DND-41 (cell line): ENCODE data around the gene ANKRD40CL.

Experiments used
- ATAC-seq: fragments of 200-7000 bp; cut with Tn5 transposase; 3 replicates; pipeline ENCODE4 v1.9.1; 2021; ENCODE audit warnings: low read depth; ENCODE audit not compliant: insufficient read depth
- DNase-seq: peaks from one replicate; pipeline ENCODE4 v3.0.0-alpha.2; 2020
- H2AFZ ChIP-seq: 2 replicates; pipeline ENCODE4 v1.6.0; 2012; ENCODE audit warnings: low read depth, low read length
- H3K27ac ChIP-seq: 2 replicates; pipeline ENCODE4 v1.5.1; 2012; ENCODE audit warnings: low read length, inconsistent platforms
- H3K27me3 ChIP-seq: fragments of 200-600 bp; sonication (generic); 2 replicates; pipeline ENCODE4 v1.6.0; 2012; ENCODE audit warnings: low read length, mild to moderate bottlenecking, inconsistent platforms; ENCODE audit not compliant: insufficient read depth, poor library complexity
- H3K36me3 ChIP-seq: 2 replicates; pipeline ENCODE4 v1.5.1; 2012; ENCODE audit warnings: low read length, inconsistent platforms; ENCODE audit not compliant: insufficient read depth
- H3K4me1 ChIP-seq: 2 replicates; pipeline ENCODE4 v1.5.1; 2012; ENCODE audit warnings: mild to moderate bottlenecking, low read length; ENCODE audit not compliant: insufficient read depth
- H3K4me2 ChIP-seq: 2 replicates; pipeline ENCODE4 v1.6.0; 2012; ENCODE audit warnings: mild to moderate bottlenecking, moderate library complexity, low read length, inconsistent platforms; ENCODE audit not compliant: insufficient read depth
- H3K4me3 ChIP-seq, 2 experiments: fragments of 200-600 bp in 1 of 2; shearing (Covaris generic) in 1 of 2; 2 replicates each; pipeline ENCODE4 v1.5.1; 2012 to 2016; ENCODE audit warnings: inconsistent platforms in 2 of 2, low read length in 2 of 2, mild to moderate bottlenecking in 2 of 2, low read depth in 1 of 2, moderate library complexity in 1 of 2
- H3K79me2 ChIP-seq: 2 replicates; pipeline ENCODE4 v1.6.0; 2012; ENCODE audit warnings: low read length, inconsistent platforms; ENCODE audit not compliant: insufficient read depth
- H3K9ac ChIP-seq: 2 replicates; pipeline ENCODE4 v1.6.0; 2012; ENCODE audit warnings: low read depth, mild to moderate bottlenecking, inconsistent platforms, low read length, moderate library complexity
- H3K9me3 ChIP-seq: 2 replicates; pipeline ENCODE4 v1.5.1; 2012; ENCODE audit warnings: low read length, moderate library complexity, mild to moderate bottlenecking, inconsistent platforms; ENCODE audit not compliant: insufficient read depth, severe bottlenecking
- H4K20me1 ChIP-seq: 2 replicates; pipeline ENCODE4 v1.6.0; 2012; ENCODE audit warnings: low read length; ENCODE audit not compliant: insufficient read depth
- EZH2 ChIP-seq: IDR thresholded peaks from 3 replicates; pipeline ENCODE4 v1.6.1; 2012; ENCODE audit warnings: borderline replicate concordance, low read depth, mild to moderate bottlenecking, moderate library complexity, low read length, inconsistent platforms; ENCODE audit not compliant: severe bottlenecking
- TF ChIP-seq, protein P1 (sequence below): IDR thresholded peaks from 2 replicates; pipeline ENCODE4 v1.5.1; 2012; ENCODE audit warnings: borderline replicate concordance, low read length, moderate library complexity, mild to moderate bottlenecking; ENCODE audit not compliant: poor library complexity, severe bottlenecking; ENCODE audit errors: extremely low read depth

ANKRD40CL gene, protein sequence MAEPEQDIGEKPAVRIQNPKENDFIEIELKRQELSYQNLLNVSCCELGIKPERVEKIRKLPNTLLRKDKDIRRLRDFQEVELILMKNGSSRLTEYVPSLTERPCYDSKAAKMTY

DNA sequence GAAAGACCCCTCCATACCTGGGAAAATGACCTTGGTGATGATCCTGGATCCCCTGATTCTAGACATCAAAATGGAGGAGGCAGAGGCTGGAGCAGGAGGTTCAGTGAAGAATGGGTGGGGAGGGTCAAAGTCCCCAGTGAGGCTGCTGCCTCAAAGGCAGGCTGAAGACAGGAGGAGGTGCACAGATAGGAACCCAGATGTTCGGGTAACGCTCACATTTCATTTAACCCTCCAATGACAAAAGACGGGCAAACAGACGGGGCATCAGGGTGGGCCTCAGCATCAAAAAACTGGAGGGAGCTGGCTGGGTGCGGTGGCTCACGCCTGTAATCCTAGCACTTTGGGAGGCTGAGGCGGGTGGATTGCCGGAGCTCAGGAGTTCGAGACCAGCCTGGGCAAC, at the start of gene ANKRD40CL:
Gene ANKRD40CL, minus strand, starts transcription at position 73 of the 400 bp plus-strand sequence. CDS start 605 bp downstream, outside the sequence.
- no peaks in the 10 kb centered on the region for H3K4me1 ChIP-seq
- no peak within 1 kb of the TSS for H3K9ac ChIP-seq
- DNase-seq = no peak
- H2AFZ ChIP-seq = no peak within 1 kb of the TSS
- H3K4me3 ChIP-seq = no peak within 1 kb of the TSS
- H3K9me3 ChIP-seq = no peaks in the 10 kb centered on the region
- H3K36me3 ChIP-seq = no peaks in the 10 kb centered on the region
- H3K79me2 ChIP-seq = no peaks in the 10 kb centered on the region
- peaks cover 15% of the 10 kb centered on the region for H3K27me3 ChIP-seq
- TF ChIP-seq, protein P1, sequence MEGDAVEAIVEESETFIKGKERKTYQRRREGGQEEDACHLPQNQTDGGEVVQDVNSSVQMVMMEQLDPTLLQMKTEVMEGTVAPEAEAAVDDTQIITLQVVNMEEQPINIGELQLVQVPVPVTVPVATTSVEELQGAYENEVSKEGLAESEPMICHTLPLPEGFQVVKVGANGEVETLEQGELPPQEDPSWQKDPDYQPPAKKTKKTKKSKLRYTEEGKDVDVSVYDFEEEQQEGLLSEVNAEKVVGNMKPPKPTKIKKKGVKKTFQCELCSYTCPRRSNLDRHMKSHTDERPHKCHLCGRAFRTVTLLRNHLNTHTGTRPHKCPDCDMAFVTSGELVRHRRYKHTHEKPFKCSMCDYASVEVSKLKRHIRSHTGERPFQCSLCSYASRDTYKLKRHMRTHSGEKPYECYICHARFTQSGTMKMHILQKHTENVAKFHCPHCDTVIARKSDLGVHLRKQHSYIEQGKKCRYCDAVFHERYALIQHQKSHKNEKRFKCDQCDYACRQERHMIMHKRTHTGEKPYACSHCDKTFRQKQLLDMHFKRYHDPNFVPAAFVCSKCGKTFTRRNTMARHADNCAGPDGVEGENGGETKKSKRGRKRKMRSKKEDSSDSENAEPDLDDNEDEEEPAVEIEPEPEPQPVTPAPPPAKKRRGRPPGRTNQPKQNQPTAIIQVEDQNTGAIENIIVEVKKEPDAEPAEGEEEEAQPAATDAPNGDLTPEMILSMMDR = no peak
- no peak for TF ChIP-seq EZH2
- no peak within 1 kb of the TSS for H3K4me2 ChIP-seq
- ATAC-seq = no peak
- no peak within 1 kb of the TSS for H3K27ac ChIP-seq
- H4K20me1 ChIP-seq = peaks cover 5% of the 10 kb centered on the region; the same call in 1 of the 2 replicates

DNA sequence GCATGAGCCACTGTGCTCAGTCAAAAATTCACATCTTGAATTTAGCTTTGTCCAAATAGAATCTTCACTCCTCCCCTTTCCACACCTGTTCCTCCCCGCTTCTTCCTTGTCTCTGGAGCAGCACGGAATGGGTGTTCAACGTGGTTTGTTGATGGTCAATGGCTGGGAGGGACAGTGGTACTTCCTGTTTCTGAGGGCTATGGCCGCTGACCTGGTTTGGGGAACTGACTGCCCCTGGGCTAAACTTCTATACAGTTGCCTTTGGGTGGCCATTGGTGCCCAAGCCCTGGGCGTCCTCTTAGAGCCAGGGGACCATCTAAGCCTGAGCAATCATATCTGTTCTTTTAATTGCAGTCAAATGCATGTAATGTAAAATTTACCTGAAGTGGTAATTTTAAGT, 49.0 kb upstream of the ANKRD40CL start:
- ATAC-seq (no peak), DNase-seq (no peak)
- Histone ChIP-seq H3K9me3 (no peaks in the 10 kb centered on the region), H3K36me3 (no peaks in the 10 kb centered on the region), H2AFZ (no peak overlapping the region), H3K4me1 (no peaks in the 10 kb centered on the region), H3K4me3 (no peak overlapping the region), H3K9ac (no peak overlapping the region), H3K4me2 (no peak overlapping the region), H4K20me1 (no peaks in the 10 kb centered on the region), H3K79me2 (no peaks in the 10 kb centered on the region), H3K27ac (no peak overlapping the region), H3K27me3 (peaks cover 3% of the 10 kb centered on the region)
- TF ChIP-seq EZH2 = no peak
- TF ChIP-seq, protein P1 = no peak

DNA sequence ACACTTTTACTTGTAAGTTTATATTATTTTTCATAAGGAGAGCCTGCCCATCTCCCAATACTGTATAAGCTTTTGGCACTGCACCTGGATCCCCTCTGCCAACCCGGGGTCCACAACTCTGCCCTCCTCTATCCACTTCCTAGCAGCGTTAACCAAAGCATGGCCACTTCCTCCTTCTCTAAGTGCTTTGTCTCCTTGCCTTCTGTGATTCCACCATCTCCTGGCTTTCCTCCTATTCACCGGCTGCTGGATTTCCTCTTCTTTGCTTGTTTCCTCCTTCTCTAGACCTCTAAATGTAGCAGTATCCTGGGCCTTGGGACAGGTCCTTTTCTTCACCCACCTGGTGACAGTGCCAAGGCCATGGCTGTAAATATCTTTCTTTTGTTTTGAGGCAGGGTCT, 48.1 kb upstream of the ANKRD40CL start:
- TF ChIP-seq EZH2 = no peak
- TF ChIP-seq, protein P1 = no peak

DNA sequence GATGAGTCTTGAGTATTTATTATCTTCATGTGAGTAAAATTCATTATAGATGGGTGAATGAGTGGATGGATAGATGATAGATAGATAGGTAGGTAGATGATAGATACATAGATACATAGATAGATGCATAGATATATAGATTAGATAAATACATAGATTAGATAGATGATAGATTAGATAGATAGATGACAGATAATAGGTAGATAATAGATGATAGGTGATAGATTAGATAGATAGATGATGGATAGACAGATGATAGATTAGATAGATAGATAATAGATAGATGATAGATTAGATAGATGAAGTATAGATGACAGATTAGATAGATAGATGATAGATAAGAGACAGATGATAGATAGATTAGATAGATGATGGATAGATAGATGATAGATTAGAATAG, 46.3 kb upstream of the ANKRD40CL start:
- peaks cover 3% of the 10 kb centered on the region for H3K27me3 ChIP-seq
- no peak overlapping the region for H3K9ac ChIP-seq
- no peaks in the 10 kb centered on the region for H3K79me2 ChIP-seq
- no peaks in the 10 kb centered on the region for H3K9me3 ChIP-seq
- no peak overlapping the region for H3K4me3 ChIP-seq
- H3K4me2 ChIP-seq = no peak overlapping the region
- H3K4me1 ChIP-seq = no peaks in the 10 kb centered on the region
- ATAC-seq = no peak
- DNase-seq = no peak
- TF ChIP-seq, protein P1 = no peak
- no peak for TF ChIP-seq EZH2
- H4K20me1 ChIP-seq = no peaks in the 10 kb centered on the region
- H3K27ac ChIP-seq = no peak overlapping the region
- H2AFZ ChIP-seq = no peak overlapping the region
- no peaks in the 10 kb centered on the region for H3K36me3 ChIP-seq

More for the DNA sequence above, 48.1 kb upstream of the ANKRD40CL start:
- no peaks in the 10 kb centered on the region for H4K20me1 ChIP-seq
- peaks cover 3% of the 10 kb centered on the region for H3K27me3 ChIP-seq
- no peaks in the 10 kb centered on the region for H3K9me3 ChIP-seq
- no peak overlapping the region for H3K9ac ChIP-seq
- no peak for ATAC-seq
- no peak overlapping the region for H3K27ac ChIP-seq
- H3K36me3 ChIP-seq = no peaks in the 10 kb centered on the region
- no peak overlapping the region for H3K4me3 ChIP-seq
- H3K4me2 ChIP-seq = no peak overlapping the region
- no peaks in the 10 kb centered on the region for H3K4me1 ChIP-seq
- DNase-seq = no peak
- H2AFZ ChIP-seq = no peak overlapping the region
- no peaks in the 10 kb centered on the region for H3K79me2 ChIP-seq
